GM19351 (cell line): Measurements from ENCODE around the gene ZNF625.
"Not testable (repeated sequence)": the region's sequence is repeated elsewhere in the genome, so short reads cannot be mapped to it uniquely, and the experiment has no call there.

Source experiments
- ATAC-seq: cut with Tn5 transposase; IDR thresholded peaks from one replicate; pipeline ENCODE4 v1.9.1; 2021; ENCODE audit warnings: mild to moderate bottlenecking, moderate library complexity; ENCODE audit not compliant: unreplicated experiment

ZNF625 gene

GRCh38 chr19:12139269-12139668 is 17.3 kb downstream of the ZNF625 start:
- no peak for ATAC-seq

DNA sequence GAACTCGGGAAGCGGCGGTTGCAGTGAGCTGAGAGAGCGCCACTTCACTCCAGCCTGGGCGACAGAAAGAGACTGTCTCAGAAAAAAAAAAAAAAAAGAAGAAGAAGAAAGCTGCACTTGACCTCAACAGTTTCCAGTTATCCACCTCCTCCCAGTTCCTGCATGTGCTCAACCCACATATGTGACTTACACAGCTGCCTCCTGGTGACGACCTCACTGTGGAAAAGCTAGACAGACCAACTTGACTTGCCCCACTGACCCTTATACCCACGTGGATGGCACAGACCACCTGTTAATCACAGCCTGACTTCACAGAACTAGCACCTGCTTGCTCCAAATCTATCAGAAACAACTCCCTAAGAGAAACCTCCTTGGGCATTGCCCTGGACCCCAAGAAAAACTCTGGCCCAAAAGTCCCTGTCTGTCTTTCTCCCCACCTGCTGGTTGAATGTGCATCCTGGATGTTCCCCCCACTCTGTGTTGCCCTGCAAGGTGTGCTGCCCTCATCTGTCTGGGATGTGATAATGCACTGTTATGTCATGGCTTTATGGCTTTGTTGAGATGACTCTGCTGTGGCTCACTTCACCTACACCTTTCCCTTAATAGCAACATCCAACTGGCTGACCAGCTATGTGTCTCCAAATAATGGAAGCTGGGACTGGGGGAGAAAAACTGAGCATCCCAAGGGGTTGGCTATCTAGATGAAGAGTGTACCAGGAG is 19.2 kb downstream of the ZNF625 start:
- ATAC-seq: no peak

GRCh38 chr19:12133069-12133468 is 23.5 kb downstream of the ZNF625 start:
- no peak for ATAC-seq

DNA sequence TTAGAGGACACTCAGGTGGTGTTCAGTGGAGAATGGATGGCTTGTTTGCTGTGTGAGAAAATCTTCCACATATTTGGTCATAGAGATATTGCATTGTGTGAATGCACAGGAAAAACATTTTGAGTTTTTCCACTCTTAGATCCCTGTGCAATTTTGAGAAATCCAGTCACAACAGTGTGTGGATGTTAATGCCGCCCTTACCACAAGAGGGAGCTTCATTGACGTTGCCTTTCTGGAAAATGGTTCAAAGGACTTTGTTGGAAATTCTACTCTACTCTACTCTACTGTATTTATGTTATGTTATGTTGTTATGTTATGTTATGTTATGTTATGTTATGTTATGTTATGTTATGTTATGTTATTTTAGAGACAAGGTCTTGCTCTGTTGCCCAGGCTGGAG is 29.8 kb downstream of the ZNF625 start:
- no peak for ATAC-seq

DNA sequence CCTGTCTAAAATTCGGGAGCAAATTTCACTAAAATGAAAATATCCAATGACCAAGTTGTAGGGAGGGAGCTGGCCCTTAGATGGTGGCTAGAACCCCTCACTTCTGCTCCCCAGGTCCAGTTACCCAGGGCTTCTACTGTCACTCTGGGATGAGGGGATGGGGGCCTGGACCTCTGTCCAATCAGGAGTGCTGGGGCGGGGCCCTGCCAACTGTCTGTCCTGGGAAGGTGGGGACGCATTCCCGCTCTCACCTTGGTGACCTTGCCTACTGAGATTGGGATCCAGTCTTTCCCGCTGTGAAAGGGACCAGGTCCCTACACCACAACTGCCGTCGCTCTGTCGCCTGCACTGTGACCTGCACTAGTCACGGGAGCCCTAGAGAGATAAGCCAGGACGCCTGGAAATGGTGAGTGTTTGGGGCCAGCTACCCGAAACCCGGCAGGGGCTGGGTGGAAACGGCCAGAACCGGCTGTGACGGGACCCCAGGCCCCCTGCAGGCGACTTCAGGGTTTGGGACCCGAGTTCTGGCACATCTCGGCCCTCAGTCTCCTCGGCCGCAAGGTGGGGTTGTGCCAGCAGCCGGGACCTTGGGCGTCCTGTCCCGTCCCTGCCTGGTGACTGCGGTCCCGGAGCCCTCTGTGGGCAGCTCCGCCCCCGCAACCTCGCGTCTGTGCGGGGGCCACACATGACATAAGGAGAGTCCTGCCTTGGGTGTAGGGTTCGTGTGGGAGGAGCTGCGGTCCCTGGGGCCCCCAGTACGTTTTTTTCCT is 39.1 kb downstream of the ZNF625 start:
- ATAC-seq: no peak

DNA sequence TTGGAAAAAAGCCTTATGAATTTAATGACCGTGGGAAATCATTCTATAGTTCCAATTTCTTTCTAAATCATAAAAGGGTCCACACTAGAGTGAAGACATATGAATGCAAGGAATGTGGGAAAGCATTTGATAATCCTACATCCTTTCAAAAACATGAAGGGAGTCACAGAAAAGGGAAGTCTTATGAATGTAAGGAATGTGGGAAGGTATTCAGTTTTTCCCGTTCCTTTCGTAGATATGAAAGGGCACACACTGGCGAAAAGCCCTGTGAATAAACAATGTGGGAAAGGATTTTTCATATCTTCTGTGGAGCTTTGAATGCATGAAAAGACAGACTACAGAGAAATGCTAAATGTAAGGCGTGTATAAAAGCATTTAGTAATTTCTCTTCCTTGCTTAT is 43.4 kb downstream of the ZNF625 start:
- no peak for ATAC-seq

GRCh38 chr19:12112701-12113100 is 43.8 kb downstream of the ZNF625 start:
- ATAC-seq: no peak

DNA sequence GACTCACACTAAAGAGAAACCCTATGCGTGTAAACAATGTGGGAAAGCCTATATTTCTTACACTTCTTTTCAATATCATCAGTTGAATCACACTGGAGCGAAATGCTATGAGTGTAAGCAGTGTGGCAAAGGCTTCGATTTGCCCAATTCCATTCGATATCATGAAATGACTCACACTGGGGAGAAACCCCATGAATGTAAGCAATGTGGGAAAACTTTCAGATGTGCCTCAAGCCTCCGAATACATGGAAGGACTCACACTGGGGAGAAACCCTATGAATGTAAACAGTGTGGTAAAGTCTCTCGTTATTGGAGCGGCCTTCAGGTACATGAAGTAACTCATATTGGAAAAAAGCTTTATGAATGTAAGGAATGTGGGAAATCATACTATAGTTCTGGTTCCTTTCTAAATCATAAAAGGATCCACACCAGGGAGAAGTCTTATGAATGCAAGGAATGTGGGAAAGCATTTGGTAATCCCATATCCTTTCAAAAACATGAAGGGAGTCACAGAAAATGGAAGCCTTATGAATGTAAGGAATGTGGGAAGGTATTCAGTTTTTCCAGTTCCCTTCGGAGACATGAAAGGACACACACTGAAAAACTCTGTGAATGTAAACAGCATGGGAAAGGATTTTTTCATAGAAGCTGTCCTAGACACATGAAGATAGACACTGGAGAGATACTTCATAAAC is 44.4 kb downstream of the ZNF625 start:
- no peak for ATAC-seq

- no peak for ATAC-seq
Observed at GRCh38 chr19:12111176-12111575, 45.4 kb downstream of the ZNF625 start.

- ATAC-seq: not testable (repeated sequence)
Observed at GRCh38 chr19:12103909-12104308, 52.6 kb downstream of the ZNF625 start.

- no peak for ATAC-seq
Observed at GRCh38 chr19:12098040-12098439, 58.5 kb downstream of the ZNF625 start.

GRCh38 chr19:12095111-12095790 is 61.3 kb downstream of the ZNF625 start:
- ATAC-seq: no peak
